ENCODE data around the gene SS18L1. TPM values are rescaled to one million over a fixed set of nuclear protein-coding genes. Genes with fewer than 3 reads are reported as not detected.
"Not testable (repeated sequence)": the region's sequence is repeated elsewhere in the genome, so short reads cannot be mapped to it uniquely, and the experiment has no call there.

The SS18L1 gene
- total RNA-seq, 1 experiment from 2014 or later, result 21.6 TPM

- ATAC-seq (no peak), DNase-seq (ENCODE audit: low read depth, low spot score) (no peak)
- no peak overlapping the region for H3K4me3 ChIP-seq (ENCODE audit: low read depth in 2 of 2, low read length in 2 of 2)
- no peaks in the 10 kb centered on the region for H3K27me3 ChIP-seq (ENCODE audit: control insufficient read depth, insufficient read depth, low read length)
- H3K27ac ChIP-seq (ENCODE audit: low read length), result no peak overlapping the region
- ChIA-PET CTCF (no interaction called here), POLR2A (no interaction called here)
- H3K4me1 ChIP-seq (ENCODE audit: control insufficient read depth, insufficient read depth, low read length), result peaks cover 18% of the 10 kb centered on the region
- BruUV-seq (replicated peaks), result no TSS peak
- H3K9me3 ChIP-seq (ENCODE audit: control insufficient read depth, insufficient read depth, low read depth, low read length), result no peaks in the 10 kb centered on the region
- H3K36me3 ChIP-seq (ENCODE audit: control insufficient read depth, insufficient read depth, low read length), result no peaks in the 10 kb centered on the region; the same call in 1 of the 2 replicates
- intact Hi-C loops (cut with micrococcal nuclease; ENCODE audit: unreplicated experiment), result no loop called here
- in situ Hi-C loops (cut with HindIII; ENCODE audit: low pct_unique_long_range_greater_than_20kb, low sequenced_read_pairs), result no loop called here
- TF ChIP-seq, protein P1, sequence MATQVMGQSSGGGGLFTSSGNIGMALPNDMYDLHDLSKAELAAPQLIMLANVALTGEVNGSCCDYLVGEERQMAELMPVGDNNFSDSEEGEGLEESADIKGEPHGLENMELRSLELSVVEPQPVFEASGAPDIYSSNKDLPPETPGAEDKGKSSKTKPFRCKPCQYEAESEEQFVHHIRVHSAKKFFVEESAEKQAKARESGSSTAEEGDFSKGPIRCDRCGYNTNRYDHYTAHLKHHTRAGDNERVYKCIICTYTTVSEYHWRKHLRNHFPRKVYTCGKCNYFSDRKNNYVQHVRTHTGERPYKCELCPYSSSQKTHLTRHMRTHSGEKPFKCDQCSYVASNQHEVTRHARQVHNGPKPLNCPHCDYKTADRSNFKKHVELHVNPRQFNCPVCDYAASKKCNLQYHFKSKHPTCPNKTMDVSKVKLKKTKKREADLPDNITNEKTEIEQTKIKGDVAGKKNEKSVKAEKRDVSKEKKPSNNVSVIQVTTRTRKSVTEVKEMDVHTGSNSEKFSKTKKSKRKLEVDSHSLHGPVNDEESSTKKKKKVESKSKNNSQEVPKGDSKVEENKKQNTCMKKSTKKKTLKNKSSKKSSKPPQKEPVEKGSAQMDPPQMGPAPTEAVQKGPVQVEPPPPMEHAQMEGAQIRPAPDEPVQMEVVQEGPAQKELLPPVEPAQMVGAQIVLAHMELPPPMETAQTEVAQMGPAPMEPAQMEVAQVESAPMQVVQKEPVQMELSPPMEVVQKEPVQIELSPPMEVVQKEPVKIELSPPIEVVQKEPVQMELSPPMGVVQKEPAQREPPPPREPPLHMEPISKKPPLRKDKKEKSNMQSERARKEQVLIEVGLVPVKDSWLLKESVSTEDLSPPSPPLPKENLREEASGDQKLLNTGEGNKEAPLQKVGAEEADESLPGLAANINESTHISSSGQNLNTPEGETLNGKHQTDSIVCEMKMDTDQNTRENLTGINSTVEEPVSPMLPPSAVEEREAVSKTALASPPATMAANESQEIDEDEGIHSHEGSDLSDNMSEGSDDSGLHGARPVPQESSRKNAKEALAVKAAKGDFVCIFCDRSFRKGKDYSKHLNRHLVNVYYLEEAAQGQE (IDR thresholded peaks at IDR 0.05; ENCODE audit: insufficient read depth in 1 of 2, low read depth in 2 of 2, low read length in 1 of 2), result no peak
- TF ChIP-seq, protein P2, sequence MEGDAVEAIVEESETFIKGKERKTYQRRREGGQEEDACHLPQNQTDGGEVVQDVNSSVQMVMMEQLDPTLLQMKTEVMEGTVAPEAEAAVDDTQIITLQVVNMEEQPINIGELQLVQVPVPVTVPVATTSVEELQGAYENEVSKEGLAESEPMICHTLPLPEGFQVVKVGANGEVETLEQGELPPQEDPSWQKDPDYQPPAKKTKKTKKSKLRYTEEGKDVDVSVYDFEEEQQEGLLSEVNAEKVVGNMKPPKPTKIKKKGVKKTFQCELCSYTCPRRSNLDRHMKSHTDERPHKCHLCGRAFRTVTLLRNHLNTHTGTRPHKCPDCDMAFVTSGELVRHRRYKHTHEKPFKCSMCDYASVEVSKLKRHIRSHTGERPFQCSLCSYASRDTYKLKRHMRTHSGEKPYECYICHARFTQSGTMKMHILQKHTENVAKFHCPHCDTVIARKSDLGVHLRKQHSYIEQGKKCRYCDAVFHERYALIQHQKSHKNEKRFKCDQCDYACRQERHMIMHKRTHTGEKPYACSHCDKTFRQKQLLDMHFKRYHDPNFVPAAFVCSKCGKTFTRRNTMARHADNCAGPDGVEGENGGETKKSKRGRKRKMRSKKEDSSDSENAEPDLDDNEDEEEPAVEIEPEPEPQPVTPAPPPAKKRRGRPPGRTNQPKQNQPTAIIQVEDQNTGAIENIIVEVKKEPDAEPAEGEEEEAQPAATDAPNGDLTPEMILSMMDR (IDR thresholded peaks at IDR 0.05), result no peak
- TF ChIP-seq POLR2AphosphoS5 (IDR thresholded peaks at IDR 0.05; ENCODE audit: low read depth, low read length) (no peak), SIN3A (IDR thresholded peaks at IDR 0.05; ENCODE audit: borderline replicate concordance, insufficient read depth, low read depth, low read length) (no peak), TCF7L2 (IDR thresholded peaks at IDR 0.05; ENCODE audit: low read depth, low read length) (no peak)
Measured at GRCh38 chr20:62147528-62147927, 4.0 kb downstream of the SS18L1 start.

GRCh38 chr20:62148383-62148782, 4.8 kb downstream of the SS18L1 start:
- H3K27me3 ChIP-seq (ENCODE audit: control insufficient read depth, insufficient read depth, low read length); H3K36me3 ChIP-seq (ENCODE audit: control insufficient read depth, insufficient read depth, low read length); DNase-seq (ENCODE audit: low read depth, low spot score); CTCF ChIA-PET; BruUV-seq (replicated peaks); POLR2A ChIA-PET; intact Hi-C loops (cut with micrococcal nuclease; ENCODE audit: unreplicated experiment); ATAC-seq; H3K27ac ChIP-seq (ENCODE audit: low read length); in situ Hi-C loops (cut with HindIII; ENCODE audit: low pct_unique_long_range_greater_than_20kb, low sequenced_read_pairs); H3K4me3 ChIP-seq (ENCODE audit: low read depth in 2 of 2, low read length in 2 of 2); H3K9me3 ChIP-seq (ENCODE audit: control insufficient read depth, insufficient read depth, low read depth, low read length): not testable (repeated sequence)
- H3K4me1 ChIP-seq (ENCODE audit: control insufficient read depth, insufficient read depth, low read length), result peaks cover 18% of the 10 kb centered on the region

GRCh38 chr20:62148908-62149314, 5.3 kb downstream of the SS18L1 start:
- no peaks in the 10 kb centered on the region for H3K36me3 ChIP-seq (ENCODE audit: control insufficient read depth, insufficient read depth, low read length)
- H3K9me3 ChIP-seq (ENCODE audit: control insufficient read depth, insufficient read depth, low read depth, low read length), result no peaks in the 10 kb centered on the region
- intact Hi-C loops (cut with micrococcal nuclease; ENCODE audit: unreplicated experiment) (no loop called here), in situ Hi-C loops (cut with HindIII; ENCODE audit: low pct_unique_long_range_greater_than_20kb, low sequenced_read_pairs) (no loop called here)
- H3K27ac ChIP-seq (ENCODE audit: low read length), result no peak overlapping the region
- BruUV-seq (replicated peaks), result no TSS peak
- TF ChIP-seq SIN3A (IDR thresholded peaks at IDR 0.05; ENCODE audit: borderline replicate concordance, insufficient read depth, low read depth, low read length), result no peak
- TF ChIP-seq TCF7L2 (IDR thresholded peaks at IDR 0.05; ENCODE audit: low read depth, low read length), result no peak
- TF ChIP-seq, protein P2 (IDR thresholded peaks at IDR 0.05), result no peak
- TF ChIP-seq, protein P1 (IDR thresholded peaks at IDR 0.05; ENCODE audit: insufficient read depth in 1 of 2, low read depth in 2 of 2, low read length in 1 of 2), result no peak
- no peak for TF ChIP-seq POLR2AphosphoS5 (IDR thresholded peaks at IDR 0.05; ENCODE audit: low read depth, low read length)
- DNase-seq (ENCODE audit: low read depth, low spot score) (no peak), ATAC-seq (no peak)
- no peak overlapping the region for H3K4me3 ChIP-seq (ENCODE audit: low read depth in 2 of 2, low read length in 2 of 2)
- ChIA-PET CTCF (no interaction called here), POLR2A (no interaction called here)
- no peaks in the 10 kb centered on the region for H3K27me3 ChIP-seq (ENCODE audit: control insufficient read depth, insufficient read depth, low read length)
- peaks cover 18% of the 10 kb centered on the region for H3K4me1 ChIP-seq (ENCODE audit: control insufficient read depth, insufficient read depth, low read length)

Measured in Panc1 (cell line).